Liver (tissue), 9 donors: Measurements from ENCODE around the gene TMEM269. TPM values are rescaled to one million over a fixed set of nuclear protein-coding genes. Genes with fewer than 3 reads are reported as not detected.

Experiments used
- DNase-seq: peaks from one replicate; pipeline ENCODE4 v3.0.0-alpha.2; 2017; ENCODE audit warnings: low spot score
- H3K27ac ChIP-seq, 2 donors: one replicate each; pipeline ENCODE4 v1.7.0; 2013; ENCODE audit warnings: inconsistent platforms in 2 of 2, low read length in 2 of 2, control low read depth in 1 of 2, low read depth in 1 of 2, mild to moderate bottlenecking in 1 of 2
- H3K27me3 ChIP-seq, 4 donors: one replicate each; pipeline versions ENCODE4 v1.6.1 to v1.7.0; 2013; ENCODE audit warnings: low read length in 3 of 4, inconsistent platforms in 1 of 4, mild to moderate bottlenecking in 1 of 4, moderate library complexity in 1 of 4; ENCODE audit not compliant: control insufficient read depth in 4 of 4, insufficient read depth in 4 of 4
- H3K36me3 ChIP-seq, 4 donors: one replicate each; pipeline versions ENCODE4 v1.6.1 to v1.7.0; 2013; ENCODE audit warnings: low read length in 3 of 4, mild to moderate bottlenecking in 3 of 4, low read depth in 1 of 4, moderate library complexity in 1 of 4; ENCODE audit not compliant: control insufficient read depth in 4 of 4, insufficient read depth in 3 of 4
- H3K4me1 ChIP-seq, 4 donors: one replicate each; pipeline versions ENCODE4 v1.6.1 to v1.7.0; 2013; ENCODE audit warnings: low read length in 3 of 4, mild to moderate bottlenecking in 3 of 4, moderate library complexity in 1 of 4; ENCODE audit not compliant: control insufficient read depth in 4 of 4, insufficient read depth in 4 of 4
- H3K4me3 ChIP-seq, 3 donors: one replicate each; pipeline versions ENCODE4 v1.6.1 to v1.7.0; 2013; ENCODE audit warnings: low read length in 3 of 3, control low read depth in 1 of 3, low read depth in 1 of 3, mild to moderate bottlenecking in 1 of 3
- H3K9ac ChIP-seq, 2 donors: one replicate each; pipeline ENCODE4 v1.7.0; 2013; ENCODE audit warnings: low read length in 2 of 2, mild to moderate bottlenecking in 2 of 2, moderate library complexity in 2 of 2, control low read depth in 1 of 2, low read depth in 1 of 2
- H3K9me3 ChIP-seq, 4 donors: one replicate each; pipeline versions ENCODE4 v1.6.1 to v1.7.0; 2013; ENCODE audit warnings: low read length in 3 of 4; ENCODE audit not compliant: control insufficient read depth in 4 of 4
- ATF3 ChIP-seq: IDR thresholded peaks from 2 replicates; pipeline ENCODE4 v1.6.1; 2016; ENCODE audit warnings: antibody characterized with exemption
- CTCF ChIP-seq: fragments of 150-350 bp; IDR thresholded peaks from 2 replicates; pipeline ENCODE4 v1.5.1; 2017; ENCODE audit warnings: improper control_type of control experiment, low read depth, low read length; ENCODE audit not compliant: missing input control
- EGR1 ChIP-seq, 2 donors: IDR thresholded peaks; 2 replicates each; pipeline ENCODE4 v1.6.1; 2016 to 2018; ENCODE audit warnings: antibody characterized with exemption in 2 of 2, low read depth in 2 of 2
- FOXA1 ChIP-seq: IDR thresholded peaks from 2 replicates; pipeline ENCODE4 v1.6.1; 2016; ENCODE audit warnings: antibody characterized with exemption
- FOXA2 ChIP-seq: IDR thresholded peaks from 2 replicates; pipeline ENCODE4 v1.6.1; 2016; ENCODE audit warnings: antibody characterized with exemption
- GABPA ChIP-seq, 2 donors: IDR thresholded peaks in 1 of 2; conservative IDR thresholded peaks in 1 of 2; 2 replicates each; pipeline ENCODE4 v1.6.1; 2016; ENCODE audit warnings: antibody characterized with exemption in 2 of 2, mild to moderate bottlenecking in 1 of 2, moderate library complexity in 1 of 2
- HNF4A ChIP-seq, 2 donors: conservative IDR thresholded peaks; 2 replicates each; pipeline ENCODE4 v1.6.1; 2016; ENCODE audit warnings: antibody characterized with exemption in 2 of 2, mild to moderate bottlenecking in 2 of 2
- JUND ChIP-seq, 2 donors: IDR thresholded peaks; 2 replicates each; pipeline ENCODE4 v1.6.1; 2016; ENCODE audit warnings: antibody characterized with exemption in 2 of 2
- MAX ChIP-seq: IDR thresholded peaks from 2 replicates; pipeline ENCODE4 v1.6.1; 2016; ENCODE audit warnings: antibody characterized with exemption
- NR2F2 ChIP-seq: IDR thresholded peaks from 2 replicates; pipeline ENCODE4 v1.6.1; 2016; ENCODE audit warnings: antibody characterized with exemption
- RAD21 ChIP-seq, 2 donors: IDR thresholded peaks; 2 replicates each; pipeline ENCODE4 v1.6.1; 2016; ENCODE audit warnings: antibody characterized with exemption in 2 of 2, mild to moderate bottlenecking in 2 of 2
- REST ChIP-seq: IDR thresholded peaks from 2 replicates; pipeline ENCODE4 v1.6.1; 2016; ENCODE audit warnings: antibody characterized with exemption, mild to moderate bottlenecking
- RXRA ChIP-seq, 2 donors: IDR thresholded peaks; 2 replicates each; pipeline ENCODE4 v1.6.1; 2017 to 2018; ENCODE audit warnings: antibody characterized with exemption in 2 of 2, mild to moderate bottlenecking in 1 of 2
- SP1 ChIP-seq: IDR thresholded peaks from 2 replicates; pipeline ENCODE4 v1.6.1; 2018; ENCODE audit warnings: antibody characterized with exemption, mild to moderate bottlenecking
- TAF1 ChIP-seq: conservative IDR thresholded peaks from 2 replicates; pipeline ENCODE4 v1.6.1; 2016; ENCODE audit warnings: antibody characterized with exemption, mild to moderate bottlenecking
- ZBTB33 ChIP-seq: IDR thresholded peaks from 2 replicates; pipeline ENCODE4 v1.6.1; 2016; ENCODE audit warnings: antibody characterized with exemption
- WGBS: extraction: QIAGEN DNeasy Blood & Tissue Kit; methylation state at CpG from one replicate; pipeline ENCODE4 v1.1.7; 2013; 5-methylcytosine and 5-hydroxymethylcytosine counted together
- polyA plus RNA-seq, 2 donors: library from polyadenylated mRNA; stranded (reverse) in 1 of 2; unstranded in 1 of 2; fragments of 200-250 nt in 1 of 2; fragments of >200 nt in 1 of 2; fragmentation: Nextera tagmentation in 1 of 2; extraction: Ambion mirVana in 1 of 2; gene quantifications; one replicate each; pipeline versions ENCODE4 v1.2.1 to v1.2.3, GENCODE V29; 2013 to 2015
- total RNA-seq, 2 donors: library from RNA; depleted of rRNA; stranded (reverse); fragments of >200 nt; gene quantifications; one replicate each; pipeline ENCODE4 v1.2.3, GENCODE V29; 2014
- donor health status: healthy.
- donor health status: healthy.
- donor health status: healthy.
- donor health status: healthy.
- donor health status: healthy.

Gene TMEM269
- total and polyA plus RNA-seq, 4 donors = 0.05 to 0.08 TPM; not detected in 2

- Histone ChIP-seq H3K36me3 (peaks cover 1 to 19% (median 12%) of the 10 kb centered on the region in 4 donors), H3K9ac (no peak overlapping the region), H3K4me3 (no peak overlapping the region), H3K4me1 (peaks cover 0 to 7% (median 4%) of the 10 kb centered on the region in 4 donors), H3K27me3 (no peaks in the 10 kb centered on the region), H3K9me3 (no peaks in the 10 kb centered on the region), H3K27ac (no peak overlapping the region)
- TF ChIP-seq ZBTB33 = no peak
- no peak for TF ChIP-seq FOXA2
- no peak for TF ChIP-seq GABPA (IDR thresholded peaks at IDR 0.05 in 1 of 2, conservative IDR thresholded peaks at IDR 0.05 in 1 of 2)
- TF ChIP-seq ATF3 = no peak
- no peak for TF ChIP-seq SP1
- TF ChIP-seq RAD21 (IDR thresholded peaks at IDR 0.05) = no peak
- TF ChIP-seq EGR1 (IDR thresholded peaks at IDR 0.05; ENCODE audit: low read depth in 2 of 2) = no peak
- no peak for TF ChIP-seq JUND (IDR thresholded peaks at IDR 0.05)
- TF ChIP-seq MAX = no peak
- no peak for TF ChIP-seq TAF1
- no peak for TF ChIP-seq REST
- no peak for TF ChIP-seq CTCF
- TF ChIP-seq HNF4A (conservative IDR thresholded peaks at IDR 0.05) = no peak
- peak; percentile 4 for DNase-seq
- 88% methylated on average over 3 of the region's 3 CpGs for WGBS
These were observed 56.2 kb downstream of the TMEM269 start for GRCh38 chr1:42841010-42841409.

GRCh38 chr1:42841440-42842147, 56.8 kb downstream of the TMEM269 start:
- H3K4me1 ChIP-seq = peaks cover 0 to 8% (median 4%) of the 10 kb centered on the region in 4 donors
- H3K36me3 ChIP-seq = peaks cover 1 to 19% (median 12%) of the 10 kb centered on the region in 4 donors
- H3K4me3 ChIP-seq = no peak overlapping the region
- no peaks in the 10 kb centered on the region for H3K9me3 ChIP-seq
- no peaks in the 10 kb centered on the region for H3K27me3 ChIP-seq
- peak; percentile 5 for DNase-seq
- no peak overlapping the region for H3K27ac ChIP-seq
- no peak overlapping the region for H3K9ac ChIP-seq
- WGBS = 75% methylated on average over 2 of the region's 2 CpGs
- TF ChIP-seq RXRA (IDR thresholded peaks at IDR 0.05) (no peak), FOXA2 (no peak), REST (no peak), TAF1 (no peak), JUND (IDR thresholded peaks at IDR 0.05) (no peak), CTCF (no peak), ATF3 (no peak), FOXA1 (no peak), NR2F2 (no peak), HNF4A (conservative IDR thresholded peaks at IDR 0.05) (no peak)
